Vagina (tissue), 2 donors: ENCODE data around the gene PRKCQ.

Experiments used
- POLR2A ChIP-seq, 2 donors: fragments of 450-650 bp; IDR thresholded peaks; one replicate each; pipeline ENCODE4 v1.6.1; 2017; ENCODE audit warnings: antibody characterized with exemption in 2 of 2, mild to moderate bottlenecking in 2 of 2, moderate library complexity in 2 of 2
- POLR2AphosphoS5 ChIP-seq, 2 donors: sonication (generic); formaldehyde crosslinking; IDR thresholded peaks; one replicate each; pipeline ENCODE4 v1.9.0; 2017; ENCODE audit warnings: antibody characterized with exemption in 2 of 2, mild to moderate bottlenecking in 2 of 2, low read depth in 1 of 2; ENCODE audit not compliant: insufficient read depth in 1 of 2
- TF ChIP-seq, protein P1 (sequence below), 3 experiments: fragments of 450-650 bp in 2 of 3; fragments of 200-600 bp in 1 of 3; sonication (generic) in 1 of 3; IDR thresholded peaks; one replicate each; pipeline ENCODE4 v1.5.1; 2017 to 2019; ENCODE audit warnings: antibody characterized with exemption in 3 of 3, mild to moderate bottlenecking in 2 of 3, moderate library complexity in 2 of 3

DNA sequence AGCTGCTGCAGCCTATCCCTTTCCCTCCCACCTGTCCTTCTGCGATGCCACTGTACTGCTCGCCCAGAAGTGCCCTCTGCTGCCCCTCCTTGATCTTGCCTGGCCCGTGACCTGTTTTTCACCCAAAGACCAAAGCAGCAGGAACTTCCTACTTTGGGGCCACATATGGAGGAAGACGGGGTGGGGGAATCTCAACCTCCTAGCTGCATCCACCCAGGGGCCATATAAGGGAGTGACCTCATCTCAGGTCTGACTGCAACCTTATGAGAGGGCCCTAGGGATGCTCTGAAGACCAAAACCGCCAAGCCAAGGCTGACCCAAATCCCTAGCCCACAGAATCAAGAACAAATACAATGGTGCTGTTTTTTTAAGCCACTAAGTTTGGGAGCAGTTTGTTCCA is 15.7 kb downstream of the PRKCQ start:
- TF ChIP-seq, protein P1, sequence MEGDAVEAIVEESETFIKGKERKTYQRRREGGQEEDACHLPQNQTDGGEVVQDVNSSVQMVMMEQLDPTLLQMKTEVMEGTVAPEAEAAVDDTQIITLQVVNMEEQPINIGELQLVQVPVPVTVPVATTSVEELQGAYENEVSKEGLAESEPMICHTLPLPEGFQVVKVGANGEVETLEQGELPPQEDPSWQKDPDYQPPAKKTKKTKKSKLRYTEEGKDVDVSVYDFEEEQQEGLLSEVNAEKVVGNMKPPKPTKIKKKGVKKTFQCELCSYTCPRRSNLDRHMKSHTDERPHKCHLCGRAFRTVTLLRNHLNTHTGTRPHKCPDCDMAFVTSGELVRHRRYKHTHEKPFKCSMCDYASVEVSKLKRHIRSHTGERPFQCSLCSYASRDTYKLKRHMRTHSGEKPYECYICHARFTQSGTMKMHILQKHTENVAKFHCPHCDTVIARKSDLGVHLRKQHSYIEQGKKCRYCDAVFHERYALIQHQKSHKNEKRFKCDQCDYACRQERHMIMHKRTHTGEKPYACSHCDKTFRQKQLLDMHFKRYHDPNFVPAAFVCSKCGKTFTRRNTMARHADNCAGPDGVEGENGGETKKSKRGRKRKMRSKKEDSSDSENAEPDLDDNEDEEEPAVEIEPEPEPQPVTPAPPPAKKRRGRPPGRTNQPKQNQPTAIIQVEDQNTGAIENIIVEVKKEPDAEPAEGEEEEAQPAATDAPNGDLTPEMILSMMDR (IDR thresholded peaks at IDR 0.05) = no peak
- TF ChIP-seq POLR2AphosphoS5 (IDR thresholded peaks at IDR 0.05; ENCODE audit: insufficient read depth in 1 of 2, low read depth in 1 of 2) (no peak), POLR2A (IDR thresholded peaks at IDR 0.05) (no peak)
